GM12878 (cell line): ENCODE results near the gene FMNL2. TPM values are rescaled to one million over a fixed set of nuclear protein-coding genes. Genes with fewer than 3 reads are reported as not detected.

ENCODE experiments used
- ATAC-seq: fragments of 200-7000 bp; cut with Tn5 transposase; 3 replicates; pipeline ENCODE4 v1.9.1; 2020; ENCODE audit warnings: mild to moderate bottlenecking, moderate library complexity
- BruUV-seq: library from RNA; stranded (reverse); fragments of 400-500 nt; replicated peaks from 2 replicates; lab custom pipeline; 2021; lab: Mats Ljungman, UMichigan
- CTCF ChIA-PET: fragments of 300-600 bp; sonication (Branson Sonifier 250); formaldehyde crosslinking; extraction: SDS; loops from one replicate; lab custom pipeline; 2021; ENCODE audit warnings: inconsistent platforms; lab: Yijun Ruan, JAX
- POLR2A ChIA-PET: fragments of 350-600 bp; formaldehyde crosslinking; extraction: SDS; loops from one replicate; lab custom pipeline; 2021; ENCODE audit warnings: inconsistent platforms; lab: Charles Lee
- RAD21 ChIA-PET: fragments of 300-600 bp; sonication (Branson Sonifier 250); formaldehyde crosslinking; loops from one replicate; lab custom pipeline; 2023; ENCODE audit warnings: antibody characterized with exemption; ENCODE audit not compliant: unreplicated experiment; lab: Charles Lee
- SMC1A ChIA-PET: fragments of 300-600 bp; sonication (Branson Sonifier 250); formaldehyde crosslinking; loops from one replicate; lab custom pipeline; 2023; ENCODE audit not compliant: unreplicated experiment, uncharacterized antibody; lab: Charles Lee
- DNase-seq: peaks from one replicate; pipeline ENCODE4 v3.0.0-alpha.2; 2011; ENCODE audit warnings: low read depth, low spot score
- FAIRE-seq: peaks from 3 replicates; lab custom pipeline; 2011; peaks lifted over from hg19 to GRCh38; lab: Jason Lieb, UNC
- H2AFZ ChIP-seq: 2 replicates; pipeline ENCODE4 v1.6.0; 2011; ENCODE audit warnings: low read depth, low read length, control low read depth; ENCODE audit not compliant: control insufficient read depth
- H3K27ac ChIP-seq: 2 replicates; pipeline ENCODE4 v1.5.1; 2011; ENCODE audit warnings: control low read depth; ENCODE audit not compliant: control insufficient read depth, insufficient read depth
- H3K27me3 ChIP-seq, 2 experiments: replicated peaks in 1 of 2; 2 replicates each; pipeline versions ENCODE4 v1.6.0 to v1.6.1; 2011; ENCODE audit warnings: low read length in 1 of 2; ENCODE audit not compliant: control insufficient read depth in 2 of 2, insufficient read depth in 2 of 2
- H3K36me3 ChIP-seq, 2 experiments: 2 replicates each; pipeline ENCODE4 v1.5.1; 2011; ENCODE audit warnings: low read length in 1 of 2; ENCODE audit not compliant: control insufficient read depth in 2 of 2, insufficient read depth in 2 of 2
- H3K4me1 ChIP-seq: 2 replicates; pipeline ENCODE4 v1.6.1; 2011; ENCODE audit warnings: mild to moderate bottlenecking, low read length, moderate library complexity, mixed read lengths; ENCODE audit not compliant: control insufficient read depth, insufficient read depth
- H3K4me2 ChIP-seq: 2 replicates; pipeline ENCODE4 v1.6.0; 2011; ENCODE audit warnings: control low read depth; ENCODE audit not compliant: control insufficient read depth, insufficient read depth
- H3K4me3 ChIP-seq: fragments of 200-600 bp; sonication (generic); 2 replicates; pipeline ENCODE4 v1.5.1; 2016
- H3K79me2 ChIP-seq: 2 replicates; pipeline ENCODE4 v1.6.0; 2011; ENCODE audit warnings: low read length; ENCODE audit not compliant: control insufficient read depth, insufficient read depth
- H3K9ac ChIP-seq: 2 replicates; pipeline ENCODE4 v1.8.0; 2011; ENCODE audit warnings: low read length, control low read depth, mixed read lengths; ENCODE audit not compliant: control insufficient read depth, insufficient read depth
- H3K9me3 ChIP-seq: replicated peaks from 3 replicates; pipeline ENCODE4 v1.5.1; 2011; ENCODE audit warnings: mild to moderate bottlenecking, low read length; ENCODE audit not compliant: control insufficient read depth, insufficient read depth
- H4K20me1 ChIP-seq: 2 replicates; pipeline ENCODE4 v1.6.0; 2011; ENCODE audit not compliant: control insufficient read depth, insufficient read depth
- BMI1 ChIP-seq: fragments of 450-650 bp; IDR thresholded peaks from 2 replicates; pipeline ENCODE4 v1.6.1; 2016; ENCODE audit warnings: mild to moderate bottlenecking, moderate library complexity, borderline replicate concordance
- CREB1 ChIP-seq: IDR thresholded peaks from 2 replicates; pipeline ENCODE4 v1.6.1; 2012; ENCODE audit warnings: low read depth, mild to moderate bottlenecking, inconsistent platforms
- CREM ChIP-seq: IDR thresholded peaks from 2 replicates; pipeline ENCODE4 v1.6.1; 2014; ENCODE audit warnings: antibody characterized with exemption, low read depth
- DPF2 ChIP-seq: fragments of 450-650 bp; IDR thresholded peaks from 2 replicates; pipeline ENCODE4 v1.6.1; 2017; ENCODE audit warnings: mild to moderate bottlenecking
- KDM1A ChIP-seq: fragments of 200-600 bp; sonication (generic); IDR thresholded peaks from 2 replicates; pipeline ENCODE4 v1.6.1; 2016; ENCODE audit warnings: borderline replicate concordance
- KLF5 ChIP-seq: fragments of 450-650 bp; IDR thresholded peaks from 2 replicates; pipeline ENCODE4 v1.6.1; 2014; ENCODE audit warnings: mild to moderate bottlenecking; ENCODE audit not compliant: partially characterized antibody
- MEF2B ChIP-seq: fragments of 450-650 bp; IDR thresholded peaks from 2 replicates; pipeline ENCODE4 v1.6.1; 2018; ENCODE audit warnings: mild to moderate bottlenecking, moderate library complexity; ENCODE audit not compliant: partially characterized antibody, poor library complexity, severe bottlenecking
- NR2C2 ChIP-seq: IDR thresholded peaks from 2 replicates; pipeline ENCODE4 v1.6.1; 2011; ENCODE audit warnings: borderline replicate concordance, low read depth; ENCODE audit not compliant: control insufficient read depth, insufficient read length
- PAX8 ChIP-seq: fragments of 450-650 bp; IDR thresholded peaks from 2 replicates; pipeline ENCODE4 v1.6.1; 2017; ENCODE audit warnings: mild to moderate bottlenecking, moderate library complexity
- PML ChIP-seq: IDR thresholded peaks from 2 replicates; pipeline ENCODE4 v1.6.1; 2012; ENCODE audit warnings: low read length, inconsistent platforms
- RCOR1 ChIP-seq: conservative IDR thresholded peaks from 2 replicates; pipeline ENCODE4 v1.6.1; 2012; ENCODE audit warnings: low read depth, low read length, improper control_type of control experiment
- RFX5 ChIP-seq: IDR thresholded peaks from 2 replicates; pipeline ENCODE4 v1.6.1; 2011; ENCODE audit warnings: low read depth, low read length, improper control_type of control experiment
- SMARCA5 ChIP-seq: fragments of 450-650 bp; IDR thresholded peaks from 2 replicates; pipeline ENCODE4 v1.6.1; 2017; ENCODE audit warnings: mild to moderate bottlenecking
- SRF ChIP-seq, 2 experiments: IDR thresholded peaks; 2 replicates each; pipeline ENCODE4 v1.6.1; 2011; ENCODE audit warnings: low read depth in 2 of 2, low read length in 2 of 2, mild to moderate bottlenecking in 1 of 2, moderate library complexity in 1 of 2
- SUZ12 ChIP-seq: fragments of 200-600 bp; sonication (generic); IDR thresholded peaks from one replicate; pipeline ENCODE4 v1.6.1; 2018; ENCODE audit warnings: antibody characterized with exemption, mild to moderate bottlenecking; ENCODE audit not compliant: unreplicated experiment
- TCF7 ChIP-seq: IDR thresholded peaks from 2 replicates; pipeline ENCODE4 v1.6.1; 2014; ENCODE audit warnings: antibody characterized with exemption, borderline replicate concordance
- WGBS: methylation state at CpG from one replicate; pipeline ENCODE4 v1.1.6; 2016; ENCODE audit warnings: low lambda C conversion rate; ENCODE audit not compliant: insufficient replicate concordance, insufficient coverage; ENCODE audit errors: missing lambda C conversion rate; 5-methylcytosine and 5-hydroxymethylcytosine counted together
- in situ Hi-C: fragments of 300-500 bp; cut with MboI; formaldehyde crosslinking; loops from 9 replicates; pipeline ENCODE4 v1.14.3; 2018; ENCODE audit warnings: mixed read lengths
- intact Hi-C: fragments of 100-400 bp; cut with micrococcal nuclease; formaldehyde crosslinking; loops from one replicate; pipeline ENCODE4 v1.14.2; 2022; ENCODE audit not compliant: unreplicated experiment
- polyA plus RNA-seq, 11 experiments: library from polyadenylated mRNA; depleted of rRNA in 4 of 11; unstranded in 6 of 11; stranded (reverse) in 5 of 11; fragments of >200 nt; fragmentation: Nextera tagmentation in 4 of 11; fragmentation: Illumina TruSeq in 1 of 11; extraction: Ambion mirVana in 4 of 11; extraction: Trizol in 1 of 11; gene quantifications; 1 replicate in 1 of 11; 2 replicates in 10 of 11; pipeline versions ENCODE4 v1.2.1 to v1.2.3, GENCODE V29; 2011 to 2016; ENCODE audit warnings: inconsistent platforms in 2 of 11, missing spikeins in 2 of 11, low read depth in 1 of 11
- total RNA-seq, 4 experiments: library from RNA; depleted of rRNA in 3 of 4; stranded (reverse); fragments of >200 nt in 3 of 4; fragmentation: Illumina TruSeq in 1 of 4; extraction: Trizol in 1 of 4; gene quantifications; 2 replicates each; pipeline versions ENCODE4 v1.2.1 to v1.2.3, GENCODE V29; 2013 to 2021
- TF ChIP-seq, protein P1 (sequence below): fragments of 450-650 bp; IDR thresholded peaks from 2 replicates; pipeline ENCODE4 v1.6.1; 2017; ENCODE audit warnings: mild to moderate bottlenecking, moderate library complexity
- TF ChIP-seq, protein P2 (sequence below): fragments of 450-650 bp; IDR thresholded peaks from 2 replicates; pipeline ENCODE4 v1.6.1; 2017; ENCODE audit warnings: antibody characterized with exemption, mild to moderate bottlenecking, moderate library complexity
- TF ChIP-seq, protein P3 (sequence below): IDR thresholded peaks from 2 replicates; pipeline ENCODE4 v1.6.1; 2012; ENCODE audit warnings: low read depth, low read length, improper control_type of control experiment

FMNL2 gene
- total and polyA plus RNA-seq, 10 of the 15 experiments (the other 5 are each of a cell fraction or from before 2014, with no cell fraction given), result 0.13 to 9.9 (median 0.35) TPM

DNA sequence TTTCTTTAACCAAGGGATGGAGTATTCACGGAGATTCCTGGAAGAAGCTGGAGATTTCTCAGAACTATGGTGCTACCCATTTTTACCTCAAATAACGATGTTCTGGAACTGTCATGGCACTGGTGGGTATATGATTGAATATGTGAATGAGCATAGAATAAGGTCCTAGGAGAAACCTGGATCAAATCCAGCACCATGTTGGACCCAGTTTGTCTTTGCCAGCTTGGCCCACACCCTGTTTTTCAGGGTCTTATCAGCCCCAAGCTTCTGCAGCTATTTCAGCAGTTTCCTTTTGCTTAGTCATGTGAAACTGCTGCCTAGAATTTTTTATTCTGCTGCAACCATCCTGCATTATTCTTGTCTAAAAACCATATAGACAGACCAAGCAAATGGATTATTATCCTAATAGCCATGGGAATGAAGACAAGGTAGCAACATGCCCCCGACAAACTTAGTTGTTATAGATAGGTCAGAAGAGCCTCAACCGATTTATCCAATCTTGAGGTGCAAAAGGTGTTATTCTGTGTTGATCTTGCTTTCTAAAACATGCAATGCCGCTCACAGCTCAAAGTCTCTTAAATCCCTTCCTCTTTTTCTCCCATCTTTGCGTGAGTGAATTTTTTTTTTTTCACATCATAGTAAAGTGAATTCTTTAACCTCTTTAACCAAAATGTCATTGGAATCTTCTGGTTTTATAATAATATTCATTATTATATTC, 248.7 kb downstream of the FMNL2 start:
- H3K27me3 ChIP-seq, result no peaks in the 10 kb centered on the region
- ChIA-PET POLR2A (no interaction called here), RAD21 (no interaction called here), SMC1A (interaction anchor here (1.3 kb wide), 1 partner anchor 10 kb away, joined by 5 read pairs; no protein-coding TSS in a partner anchor), CTCF (no interaction called here)
- no peaks in the 10 kb centered on the region for H4K20me1 ChIP-seq
- no peak for ATAC-seq
- H3K4me1 ChIP-seq, result no peaks in the 10 kb centered on the region
- no peak overlapping the region for H3K4me3 ChIP-seq
- no peak for FAIRE-seq
- intact Hi-C loops (no loop called here), in situ Hi-C loops (no loop called here)
- WGBS, result 68% methylated on average over 6 of the region's 6 CpGs
- DNase-seq, result no peak
- no TSS peak for BruUV-seq
- H3K9me3 ChIP-seq, result no peaks in the 10 kb centered on the region
- no peak overlapping the region for H3K9ac ChIP-seq
- H2AFZ ChIP-seq, result no peak overlapping the region
- H3K79me2 ChIP-seq, result no peaks in the 10 kb centered on the region
- no peaks in the 10 kb centered on the region; a peak in 1 of 4 replicates for H3K36me3 ChIP-seq
- H3K4me2 ChIP-seq, result no peak overlapping the region
- no peak overlapping the region for H3K27ac ChIP-seq
- TF ChIP-seq BMI1 (no peak), RFX5 (no peak), KDM1A (no peak), MEF2B (no peak), DPF2 (no peak), SMARCA5 (no peak), CREB1 (no peak), KLF5 (no peak), SUZ12 (no peak), RCOR1 (no peak), SRF (IDR thresholded peaks at IDR 0.05; ENCODE audit: low read depth in 2 of 2, low read length in 2 of 2) (no peak), NR2C2 (no peak), PAX8 (no peak), TCF7 (no peak), CREM (no peak), PML (no peak)
- TF ChIP-seq, protein P1, sequence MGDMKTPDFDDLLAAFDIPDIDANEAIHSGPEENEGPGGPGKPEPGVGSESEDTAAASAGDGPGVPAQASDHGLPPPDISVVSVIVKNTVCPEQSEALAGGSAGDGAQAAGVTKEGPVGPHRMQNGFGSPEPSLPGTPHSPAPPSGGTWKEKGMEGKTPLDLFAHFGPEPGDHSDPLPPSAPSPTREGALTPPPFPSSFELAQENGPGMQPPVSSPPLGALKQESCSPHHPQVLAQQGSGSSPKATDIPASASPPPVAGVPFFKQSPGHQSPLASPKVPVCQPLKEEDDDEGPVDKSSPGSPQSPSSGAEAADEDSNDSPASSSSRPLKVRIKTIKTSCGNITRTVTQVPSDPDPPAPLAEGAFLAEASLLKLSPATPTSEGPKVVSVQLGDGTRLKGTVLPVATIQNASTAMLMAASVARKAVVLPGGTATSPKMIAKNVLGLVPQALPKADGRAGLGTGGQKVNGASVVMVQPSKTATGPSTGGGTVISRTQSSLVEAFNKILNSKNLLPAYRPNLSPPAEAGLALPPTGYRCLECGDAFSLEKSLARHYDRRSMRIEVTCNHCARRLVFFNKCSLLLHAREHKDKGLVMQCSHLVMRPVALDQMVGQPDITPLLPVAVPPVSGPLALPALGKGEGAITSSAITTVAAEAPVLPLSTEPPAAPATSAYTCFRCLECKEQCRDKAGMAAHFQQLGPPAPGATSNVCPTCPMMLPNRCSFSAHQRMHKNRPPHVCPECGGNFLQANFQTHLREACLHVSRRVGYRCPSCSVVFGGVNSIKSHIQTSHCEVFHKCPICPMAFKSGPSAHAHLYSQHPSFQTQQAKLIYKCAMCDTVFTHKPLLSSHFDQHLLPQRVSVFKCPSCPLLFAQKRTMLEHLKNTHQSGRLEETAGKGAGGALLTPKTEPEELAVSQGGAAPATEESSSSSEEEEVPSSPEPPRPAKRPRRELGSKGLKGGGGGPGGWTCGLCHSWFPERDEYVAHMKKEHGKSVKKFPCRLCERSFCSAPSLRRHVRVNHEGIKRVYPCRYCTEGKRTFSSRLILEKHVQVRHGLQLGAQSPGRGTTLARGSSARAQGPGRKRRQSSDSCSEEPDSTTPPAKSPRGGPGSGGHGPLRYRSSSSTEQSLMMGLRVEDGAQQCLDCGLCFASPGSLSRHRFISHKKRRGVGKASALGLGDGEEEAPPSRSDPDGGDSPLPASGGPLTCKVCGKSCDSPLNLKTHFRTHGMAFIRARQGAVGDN, result no peak
- TF ChIP-seq, protein P2, sequence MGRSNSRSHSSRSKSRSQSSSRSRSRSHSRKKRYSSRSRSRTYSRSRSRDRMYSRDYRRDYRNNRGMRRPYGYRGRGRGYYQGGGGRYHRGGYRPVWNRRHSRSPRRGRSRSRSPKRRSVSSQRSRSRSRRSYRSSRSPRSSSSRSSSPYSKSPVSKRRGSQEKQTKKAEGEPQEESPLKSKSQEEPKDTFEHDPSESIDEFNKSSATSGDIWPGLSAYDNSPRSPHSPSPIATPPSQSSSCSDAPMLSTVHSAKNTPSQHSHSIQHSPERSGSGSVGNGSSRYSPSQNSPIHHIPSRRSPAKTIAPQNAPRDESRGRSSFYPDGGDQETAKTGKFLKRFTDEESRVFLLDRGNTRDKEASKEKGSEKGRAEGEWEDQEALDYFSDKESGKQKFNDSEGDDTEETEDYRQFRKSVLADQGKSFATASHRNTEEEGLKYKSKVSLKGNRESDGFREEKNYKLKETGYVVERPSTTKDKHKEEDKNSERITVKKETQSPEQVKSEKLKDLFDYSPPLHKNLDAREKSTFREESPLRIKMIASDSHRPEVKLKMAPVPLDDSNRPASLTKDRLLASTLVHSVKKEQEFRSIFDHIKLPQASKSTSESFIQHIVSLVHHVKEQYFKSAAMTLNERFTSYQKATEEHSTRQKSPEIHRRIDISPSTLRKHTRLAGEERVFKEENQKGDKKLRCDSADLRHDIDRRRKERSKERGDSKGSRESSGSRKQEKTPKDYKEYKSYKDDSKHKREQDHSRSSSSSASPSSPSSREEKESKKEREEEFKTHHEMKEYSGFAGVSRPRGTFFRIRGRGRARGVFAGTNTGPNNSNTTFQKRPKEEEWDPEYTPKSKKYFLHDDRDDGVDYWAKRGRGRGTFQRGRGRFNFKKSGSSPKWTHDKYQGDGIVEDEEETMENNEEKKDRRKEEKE, result no peak
- TF ChIP-seq, protein P3, sequence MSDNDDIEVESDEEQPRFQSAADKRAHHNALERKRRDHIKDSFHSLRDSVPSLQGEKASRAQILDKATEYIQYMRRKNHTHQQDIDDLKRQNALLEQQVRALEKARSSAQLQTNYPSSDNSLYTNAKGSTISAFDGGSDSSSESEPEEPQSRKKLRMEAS, result no peak
